Body of pancreas (tissue), 4 donors: ENCODE data around the gene ISG20.

ENCODE experiments used
- POLR2A ChIP-seq, 3 donors: fragments of 450-650 bp; IDR thresholded peaks; one replicate each; pipeline ENCODE4 v1.6.1; 2016; ENCODE audit warnings: antibody characterized with exemption in 3 of 3, mild to moderate bottlenecking in 2 of 3
- TF ChIP-seq, protein P1 (sequence below), 7 experiments: fragments of 450-650 bp in 4 of 7; fragments of 200-600 bp in 3 of 7; sonication (generic) in 3 of 7; IDR thresholded peaks; one replicate each; pipeline ENCODE4 v1.5.1; 2016 to 2019; ENCODE audit warnings: antibody characterized with exemption in 7 of 7

DNA sequence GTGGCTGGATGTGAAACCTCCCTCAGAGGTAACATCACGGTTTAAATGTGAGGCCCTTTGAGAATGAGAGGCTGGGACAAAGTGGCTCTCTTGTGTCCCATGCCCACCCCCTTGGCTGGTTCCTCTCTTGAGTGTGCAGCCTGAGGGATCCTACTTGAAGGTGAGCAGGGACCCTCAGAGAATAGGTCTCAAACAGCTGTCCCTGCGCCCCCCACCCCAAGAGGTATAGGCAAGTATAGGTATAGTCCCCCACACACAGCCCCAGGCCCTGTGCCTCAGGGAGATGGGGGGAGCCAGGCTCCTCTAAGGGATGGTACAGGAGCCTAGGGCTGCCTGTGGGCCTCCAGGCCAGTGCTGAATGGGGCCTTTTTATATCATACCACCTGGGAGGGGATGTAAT lies 61.9 kb downstream of the ISG20 start:
- TF ChIP-seq POLR2A (IDR thresholded peaks at IDR 0.05): no peak
- TF ChIP-seq, protein P1, sequence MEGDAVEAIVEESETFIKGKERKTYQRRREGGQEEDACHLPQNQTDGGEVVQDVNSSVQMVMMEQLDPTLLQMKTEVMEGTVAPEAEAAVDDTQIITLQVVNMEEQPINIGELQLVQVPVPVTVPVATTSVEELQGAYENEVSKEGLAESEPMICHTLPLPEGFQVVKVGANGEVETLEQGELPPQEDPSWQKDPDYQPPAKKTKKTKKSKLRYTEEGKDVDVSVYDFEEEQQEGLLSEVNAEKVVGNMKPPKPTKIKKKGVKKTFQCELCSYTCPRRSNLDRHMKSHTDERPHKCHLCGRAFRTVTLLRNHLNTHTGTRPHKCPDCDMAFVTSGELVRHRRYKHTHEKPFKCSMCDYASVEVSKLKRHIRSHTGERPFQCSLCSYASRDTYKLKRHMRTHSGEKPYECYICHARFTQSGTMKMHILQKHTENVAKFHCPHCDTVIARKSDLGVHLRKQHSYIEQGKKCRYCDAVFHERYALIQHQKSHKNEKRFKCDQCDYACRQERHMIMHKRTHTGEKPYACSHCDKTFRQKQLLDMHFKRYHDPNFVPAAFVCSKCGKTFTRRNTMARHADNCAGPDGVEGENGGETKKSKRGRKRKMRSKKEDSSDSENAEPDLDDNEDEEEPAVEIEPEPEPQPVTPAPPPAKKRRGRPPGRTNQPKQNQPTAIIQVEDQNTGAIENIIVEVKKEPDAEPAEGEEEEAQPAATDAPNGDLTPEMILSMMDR (IDR thresholded peaks at IDR 0.05): no peak
